Measurements from ENCODE around the gene SURF1. TPM values are rescaled to one million over a fixed set of nuclear protein-coding genes. Genes with fewer than 3 reads are reported as not detected.

Gene SURF1
- total and polyA plus RNA-seq, 9 of the 15 experiments (the other 6 are each of a cell fraction or from before 2014, with no cell fraction given) = 16.1 to 31.3 (median 20.9) TPM

DNA sequence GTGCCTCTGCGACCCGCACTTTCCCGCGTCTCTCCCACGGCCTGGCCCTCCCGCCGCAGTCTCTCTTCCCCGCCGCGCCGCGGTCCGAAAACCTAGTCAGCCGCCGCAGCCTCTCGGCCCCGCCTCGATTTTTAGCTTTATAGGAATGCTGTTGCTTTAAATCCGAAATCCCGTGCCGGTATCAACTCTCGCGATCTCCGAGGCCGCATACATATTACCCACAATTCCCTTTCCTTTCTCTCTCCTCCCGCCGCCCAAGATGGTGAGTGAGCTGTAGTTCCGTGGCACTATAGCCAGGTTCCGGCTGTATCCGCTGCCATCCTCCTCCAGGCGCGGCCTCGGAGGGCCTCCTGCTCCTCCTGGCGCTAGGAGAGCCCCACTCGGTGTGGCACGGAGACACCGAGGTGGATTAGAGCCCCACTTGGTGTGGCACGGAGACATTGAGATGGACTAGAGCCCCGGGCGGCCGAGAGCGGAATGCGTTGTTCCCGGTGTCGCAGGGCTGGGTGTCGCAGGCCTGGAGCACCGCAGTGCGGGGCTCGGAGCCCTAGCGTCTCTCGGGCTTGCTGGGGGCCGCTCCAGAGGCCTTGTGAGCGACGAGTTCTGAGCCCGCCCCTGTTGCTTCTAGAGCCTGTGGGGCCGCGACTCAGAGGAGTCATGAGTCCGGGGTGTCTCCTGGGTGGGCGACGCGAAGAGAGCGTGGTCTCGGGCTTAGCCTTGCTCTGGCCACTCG, 8.1 kb downstream of the SURF1 start, which contains the start of the genes MED22 and RPL7A (continued):
- TF ChIP-seq, protein P1, sequence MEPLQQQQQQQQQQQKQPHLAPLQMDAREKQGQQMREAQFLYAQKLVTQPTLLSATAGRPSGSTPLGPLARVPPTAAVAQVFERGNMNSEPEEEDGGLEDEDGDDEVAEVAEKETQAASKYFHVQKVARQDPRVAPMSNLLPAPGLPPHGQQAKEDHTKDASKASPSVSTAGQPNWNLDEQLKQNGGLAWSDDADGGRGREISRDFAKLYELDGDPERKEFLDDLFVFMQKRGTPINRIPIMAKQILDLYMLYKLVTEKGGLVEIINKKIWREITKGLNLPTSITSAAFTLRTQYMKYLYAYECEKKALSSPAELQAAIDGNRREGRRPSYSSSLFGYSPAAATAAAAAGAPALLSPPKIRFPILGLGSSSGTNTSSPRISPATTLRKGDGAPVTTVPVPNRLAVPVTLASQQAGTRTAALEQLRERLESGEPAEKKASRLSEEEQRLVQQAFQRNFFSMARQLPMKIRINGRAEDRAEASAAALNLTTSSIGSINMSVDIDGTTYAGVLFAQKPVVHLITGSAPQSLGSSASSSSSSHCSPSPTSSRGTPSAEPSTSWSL (CRISPR knock-in tag; IDR thresholded peaks at IDR 0.05; ENCODE audit: borderline replicate concordance) = no peak
- TF ChIP-seq POLR2AphosphoS2 (IDR thresholded peaks at IDR 0.05; ENCODE audit: low read length) (peak; percentile 81; the same call in 1 of the 2 replicates), ATF1 (CRISPR knock-in tag; IDR thresholded peaks at IDR 0.05) (no peak), ATF1 (tag; IDR thresholded peaks at IDR 0.05) (peak; percentile 29; the same call in 1 of the 2 replicates), FOXK1 (CRISPR knock-in tag; IDR thresholded peaks at IDR 0.05; ENCODE audit: borderline replicate concordance) (no peak), TEAD1 (CRISPR knock-in tag; IDR thresholded peaks at IDR 0.05) (peak in 1 of 2 experiments; percentile 87; a peak in 2 of 4 replicates), RNF2 (IDR thresholded peaks at IDR 0.05) (peak; percentile 76; the same call in 1 of the 2 replicates), SMARCE1 (IDR thresholded peaks at IDR 0.05) (no peak; the same call in 1 of the 2 replicates), ZNF76 (CRISPR knock-in tag; IDR thresholded peaks at IDR 0.05; ENCODE audit: borderline replicate concordance) (peak; percentile 84; the same call in 1 of the 2 replicates), ZNF780A (CRISPR knock-in tag; IDR thresholded peaks at IDR 0.05) (no peak)
- TF ChIP-seq, protein P2, sequence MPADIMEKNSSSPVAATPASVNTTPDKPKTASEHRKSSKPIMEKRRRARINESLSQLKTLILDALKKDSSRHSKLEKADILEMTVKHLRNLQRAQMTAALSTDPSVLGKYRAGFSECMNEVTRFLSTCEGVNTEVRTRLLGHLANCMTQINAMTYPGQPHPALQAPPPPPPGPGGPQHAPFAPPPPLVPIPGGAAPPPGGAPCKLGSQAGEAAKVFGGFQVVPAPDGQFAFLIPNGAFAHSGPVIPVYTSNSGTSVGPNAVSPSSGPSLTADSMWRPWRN (IDR thresholded peaks at IDR 0.05; ENCODE audit: low read depth) = no peak
- TF ChIP-seq, protein P3, sequence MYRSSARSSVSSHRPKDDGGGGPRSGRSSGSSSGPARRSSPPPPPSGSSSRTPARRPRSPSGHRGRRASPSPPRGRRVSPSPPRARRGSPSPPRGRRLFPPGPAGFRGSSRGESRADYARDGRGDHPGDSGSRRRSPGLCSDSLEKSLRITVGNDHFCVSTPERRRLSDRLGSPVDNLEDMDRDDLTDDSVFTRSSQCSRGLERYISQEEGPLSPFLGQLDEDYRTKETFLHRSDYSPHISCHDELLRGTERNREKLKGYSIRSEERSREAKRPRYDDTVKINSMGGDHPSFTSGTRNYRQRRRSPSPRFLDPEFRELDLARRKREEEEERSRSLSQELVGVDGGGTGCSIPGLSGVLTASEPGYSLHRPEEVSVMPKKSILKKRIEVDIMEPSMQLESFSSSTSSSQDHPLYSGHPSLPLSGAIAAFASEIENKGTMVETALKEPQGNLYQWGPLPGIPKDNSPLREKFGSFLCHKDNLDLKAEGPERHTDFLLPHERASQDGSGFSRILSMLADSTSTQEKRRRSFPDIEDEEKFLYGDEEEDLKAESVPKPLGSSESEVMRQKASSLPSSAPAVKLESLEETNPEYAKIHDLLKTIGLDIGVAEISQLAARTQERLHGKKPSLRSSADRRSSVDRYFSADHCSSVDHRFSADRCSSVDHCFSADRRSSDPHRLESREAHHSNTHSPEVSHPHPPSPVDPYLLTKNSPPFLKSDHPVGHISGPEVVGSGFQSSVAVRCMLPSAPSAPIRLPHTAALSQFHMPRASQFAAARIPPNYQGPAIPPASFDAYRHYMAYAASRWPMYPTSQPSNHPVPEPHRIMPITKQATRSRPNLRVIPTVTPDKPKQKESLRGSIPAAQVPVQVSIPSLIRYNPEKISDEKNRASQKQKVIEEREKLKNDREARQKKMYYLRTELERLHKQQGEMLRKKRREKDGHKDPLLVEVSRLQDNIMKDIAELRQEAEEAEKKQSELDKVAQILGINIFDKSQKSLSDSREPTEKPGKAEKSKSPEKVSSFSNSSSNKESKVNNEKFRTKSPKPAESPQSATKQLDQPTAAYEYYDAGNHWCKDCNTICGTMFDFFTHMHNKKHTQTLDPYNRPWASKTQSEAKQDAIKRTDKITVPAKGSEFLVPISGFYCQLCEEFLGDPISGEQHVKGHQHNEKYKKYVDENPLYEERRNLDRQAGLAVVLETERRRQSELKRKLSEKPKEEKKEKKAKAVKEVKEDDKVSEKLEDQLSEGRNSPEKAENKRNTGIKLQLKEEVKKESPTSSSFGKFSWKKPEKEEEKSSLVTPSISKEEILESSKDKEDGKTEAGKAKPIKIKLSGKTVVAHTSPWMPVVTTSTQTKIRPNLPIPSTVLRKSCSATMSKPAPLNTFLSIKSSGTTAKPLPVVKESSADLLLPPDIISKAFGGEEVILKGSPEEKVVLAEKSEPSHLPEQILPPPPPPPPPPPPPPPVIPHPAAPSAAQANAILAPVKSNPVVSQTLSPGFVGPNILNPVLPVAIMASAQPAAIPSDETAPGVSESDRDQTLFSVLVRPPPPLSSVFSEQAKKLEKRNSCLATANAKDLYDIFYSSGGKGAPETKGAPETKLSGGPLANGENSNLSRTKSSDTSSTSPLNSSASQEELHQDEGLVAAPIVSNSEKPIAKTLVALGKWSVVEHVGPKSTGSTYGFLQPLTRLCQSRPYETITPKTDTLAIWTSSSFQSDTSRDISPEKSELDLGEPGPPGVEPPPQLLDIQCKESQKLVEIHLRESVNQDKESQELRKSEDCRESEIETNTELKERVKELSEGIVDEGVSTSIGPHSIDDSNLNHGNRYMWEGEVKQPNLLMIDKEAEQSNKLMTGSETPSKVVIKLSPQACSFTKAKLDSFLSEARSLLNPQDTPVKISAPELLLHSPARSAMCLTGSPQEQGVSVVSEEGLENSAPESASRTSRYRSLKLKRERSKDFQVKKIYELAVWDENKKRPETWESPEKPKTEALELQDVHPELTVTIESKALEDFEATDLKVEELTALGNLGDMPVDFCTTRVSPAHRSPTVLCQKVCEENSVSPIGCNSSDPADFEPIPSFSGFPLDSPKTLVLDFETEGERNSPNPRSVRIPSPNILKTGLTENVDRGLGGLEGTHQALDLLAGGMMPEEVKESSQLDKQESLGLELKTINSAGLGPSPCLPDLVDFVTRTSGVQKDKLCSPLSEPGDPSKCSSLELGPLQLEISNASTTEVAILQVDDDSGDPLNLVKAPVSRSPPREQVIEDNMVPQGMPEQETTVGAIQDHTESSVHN (IDR thresholded peaks at IDR 0.05; ENCODE audit: borderline replicate concordance in 1 of 2, low read depth in 1 of 2) = peak in 1 of 2 experiments; percentile 92; a peak in 2 of 4 replicates
